HepG2 (cell line): ENCODE measurements around the gene F7. TPM values are rescaled to one million over a fixed set of nuclear protein-coding genes. Genes with fewer than 3 reads are reported as not detected.

Experiments
- ATAC-seq: fragments of 200-7000 bp; cut with Tn5 transposase; 3 replicates; pipeline ENCODE4 v1.9.1; 2020; ENCODE audit warnings: mild to moderate bottlenecking, moderate library complexity
- BruUV-seq: library from RNA; stranded (reverse); fragments of 400-500 nt; replicated peaks from 2 replicates; lab custom pipeline; 2021; lab: Mats Ljungman, UMichigan
- CTCF ChIA-PET: fragments of 300-600 bp; formaldehyde crosslinking; extraction: SDS; loops from one replicate; lab custom pipeline; 2021; ENCODE audit warnings: low total read pairs, inconsistent platforms, low intra/inter-chr PET ratio; lab: Yijun Ruan, JAX
- POLR2A ChIA-PET: fragments of 350-600 bp; sonication (Branson Sonifier 250); formaldehyde crosslinking; loops from one replicate; lab custom pipeline; 2020; ENCODE audit warnings: antibody characterized with exemption, inconsistent platforms; lab: Yijun Ruan, JAX
- DNase-seq: peaks from one replicate; pipeline ENCODE4 v3.0.0-alpha.2; 2015; ENCODE audit warnings: low spot score
- FAIRE-seq: peaks from 3 replicates; lab custom pipeline; 2011; peaks lifted over from hg19 to GRCh38; lab: Jason Lieb, UNC
- H2AFZ ChIP-seq: one replicate; pipeline ENCODE4 v1.6.1; 2011; ENCODE audit warnings: low read length, inconsistent platforms
- H3K27ac ChIP-seq: fragments of 300-600 bp; 3 replicates; pipeline ENCODE4 v1.8.0; 2011; ENCODE audit warnings: mixed run types, mild to moderate bottlenecking, mixed read lengths, low read length, inconsistent platforms; ENCODE audit not compliant: insufficient read depth; ENCODE audit errors: extremely low read length
- H3K27me3 ChIP-seq, 2 experiments: fragments of 200-600 bp in 1 of 2; 2 replicates in 1 of 2; 3 replicates in 1 of 2; pipeline versions ENCODE4 v1.6.0 to v1.8.0; 2011; ENCODE audit warnings: low read length in 2 of 2, mild to moderate bottlenecking in 2 of 2, moderate library complexity in 2 of 2, inconsistent platforms in 1 of 2; ENCODE audit not compliant: insufficient read depth in 2 of 2, control insufficient read depth in 1 of 2
- H3K36me3 ChIP-seq, 2 experiments: fragments of 200-600 bp in 1 of 2; replicated peaks in 1 of 2; 2 replicates in 1 of 2; 3 replicates in 1 of 2; pipeline versions ENCODE4 v1.5.1 to v1.8.0; 2011; ENCODE audit warnings: low read length in 2 of 2, inconsistent platforms in 1 of 2; ENCODE audit not compliant: insufficient read depth in 2 of 2, control insufficient read depth in 1 of 2
- H3K4me1 ChIP-seq: 2 replicates; pipeline ENCODE4 v1.5.1; 2012; ENCODE audit warnings: low read length, inconsistent platforms; ENCODE audit not compliant: insufficient read depth
- H3K4me2 ChIP-seq: 2 replicates; pipeline ENCODE4 v1.6.0; 2011; ENCODE audit warnings: low read depth, low read length, inconsistent platforms
- H3K4me3 ChIP-seq, 3 experiments: fragments of 200-600 bp in 1 of 3; sonication (generic), shearing (Covaris generic) in 1 of 3; replicated peaks in 1 of 3; 2 replicates each; pipeline ENCODE4 v1.5.1; 2011 to 2016; ENCODE audit warnings: low read length in 3 of 3, inconsistent platforms in 2 of 3, low read depth in 2 of 3, mild to moderate bottlenecking in 2 of 3, control low read depth in 1 of 3, mixed read lengths in 1 of 3; ENCODE audit not compliant: insufficient read depth in 1 of 3
- H3K79me2 ChIP-seq: one replicate; pipeline ENCODE4 v1.6.1; 2011; ENCODE audit warnings: low read length, inconsistent platforms; ENCODE audit not compliant: insufficient read depth
- H3K9ac ChIP-seq: 2 replicates; pipeline ENCODE4 v1.6.0; 2011; ENCODE audit warnings: mild to moderate bottlenecking, low read depth, low read length, inconsistent platforms; ENCODE audit not compliant: insufficient read depth
- H3K9me3 ChIP-seq: 2 replicates; pipeline ENCODE4 v1.5.1; 2012; ENCODE audit warnings: mild to moderate bottlenecking, low read length
- H4K20me1 ChIP-seq: 2 replicates; pipeline ENCODE4 v1.6.0; 2011; ENCODE audit warnings: inconsistent platforms, mild to moderate bottlenecking, low read length, moderate library complexity; ENCODE audit not compliant: insufficient read depth
- ARHGAP35 ChIP-seq: sonication (generic); formaldehyde crosslinking; IDR thresholded peaks from 2 replicates; pipeline ENCODE4 v1.9.0; 2022; ENCODE audit warnings: mild to moderate bottlenecking, inconsistent platforms, moderate library complexity, missing genetic modification reagents, borderline replicate concordance
- HNF1B ChIP-seq: sonication (generic); formaldehyde crosslinking; IDR thresholded peaks from 2 replicates; pipeline ENCODE4 v1.5.1; 2020; ENCODE audit warnings: mild to moderate bottlenecking, moderate library complexity, missing genetic modification reagents
- IRX3 ChIP-seq: sonication (generic); formaldehyde crosslinking; IDR thresholded peaks from 2 replicates; pipeline ENCODE4 v1.8.1; 2023; ENCODE audit warnings: mild to moderate bottlenecking, low read depth, missing genetic modification reagents, borderline replicate concordance
- KDM3A ChIP-seq: IDR thresholded peaks from 2 replicates; pipeline ENCODE4 v1.6.1; 2018; ENCODE audit warnings: low read depth, missing compliant biosample characterization
- MYC ChIP-seq: sonication (generic); formaldehyde crosslinking; IDR thresholded peaks from 2 replicates; pipeline ENCODE4 v1.9.0; 2021; ENCODE audit warnings: missing genetic modification reagents, borderline replicate concordance
- SP5 ChIP-seq: IDR thresholded peaks from 2 replicates; pipeline ENCODE4 v1.6.1; 2016; ENCODE audit warnings: low read depth, borderline replicate concordance
- SSRP1 ChIP-seq: IDR thresholded peaks from 2 replicates; pipeline ENCODE4 v1.6.1; 2016; ENCODE audit warnings: control low read depth
- YEATS2 ChIP-seq: sonication (generic); formaldehyde crosslinking; IDR thresholded peaks from 2 replicates; pipeline ENCODE4 v1.4.0; 2020; ENCODE audit warnings: missing genetic modification reagents, borderline replicate concordance
- ZEB1 ChIP-seq: IDR thresholded peaks from 2 replicates; pipeline ENCODE4 v1.6.1; 2012; ENCODE audit warnings: mild to moderate bottlenecking, low read depth, inconsistent platforms; ENCODE audit not compliant: insufficient replicate concordance
- ZFY ChIP-seq: sonication (generic); formaldehyde crosslinking; IDR thresholded peaks from 2 replicates; pipeline ENCODE4 v1.4.0; 2020; ENCODE audit warnings: missing genetic modification reagents
- ZNF430 ChIP-seq: sonication (generic); formaldehyde crosslinking; IDR thresholded peaks from 2 replicates; pipeline ENCODE4 v1.9.0; 2021; ENCODE audit warnings: mild to moderate bottlenecking, missing genetic modification reagents
- ZNF644 ChIP-seq: IDR thresholded peaks from 2 replicates; pipeline ENCODE4 v1.6.1; 2016; ENCODE audit warnings: low read depth
- WGBS: methylation state at CpG from one replicate; pipeline ENCODE4 v1.1.6; 2017; ENCODE audit warnings: low lambda C conversion rate; 5-methylcytosine and 5-hydroxymethylcytosine counted together
- in situ Hi-C: cut with HindIII; loops from 2 replicates; pipeline ENCODE4 v1.10.0; 2017; ENCODE audit warnings: low pct_unique_long_range_greater_than_20kb; ENCODE audit not compliant: extremely low pct_ligation_motif_present
- intact Hi-C: fragments of 100-400 bp; cut with micrococcal nuclease; formaldehyde crosslinking; loops from one replicate; pipeline ENCODE4 v1.10.0; 2022; ENCODE audit not compliant: unreplicated experiment
- polyA plus RNA-seq, 8 experiments: library from polyadenylated mRNA; depleted of rRNA in 3 of 8; stranded (reverse) in 7 of 8; unstranded in 1 of 8; fragments of >200 nt; fragmentation: Illumina TruSeq in 4 of 8; extraction: Trizol in 4 of 8; gene quantifications; 2 replicates each; pipeline versions ENCODE4 v1.2.1 to v1.2.3, GENCODE V29; 2011 to 2016; ENCODE audit warnings: low read depth in 4 of 8, missing spikeins in 1 of 8, mixed read lengths in 1 of 8; ENCODE audit not compliant: insufficient read depth in 1 of 8
- total RNA-seq, 5 experiments: library from RNA; depleted of rRNA; stranded (reverse); fragments of >200 nt; fragmentation: Illumina TruSeq; extraction: Trizol; gene quantifications; 2 replicates each; pipeline ENCODE4 v1.2.3, GENCODE V29; 2016; ENCODE audit warnings: low read depth in 1 of 5

The F7 gene
- total and polyA plus RNA-seq, 2 of the 13 experiments (the other 11 are each of a cell fraction or from before 2014, with no cell fraction given), result 12.6 to 26.5 TPM

- Histone ChIP-seq H3K36me3 (peaks cover 14 to 53% of the 10 kb centered on the region in 2 experiments; a peak in 4 of 5 replicates), H3K4me3 (no peak overlapping the region), H3K27ac (no peak overlapping the region), H3K27me3 (no peaks in the 10 kb centered on the region), H3K79me2 (no peaks in the 10 kb centered on the region), H3K9ac (no peak overlapping the region), H4K20me1 (no peaks in the 10 kb centered on the region), H3K4me2 (no peak overlapping the region), H2AFZ (no peak overlapping the region)
- FAIRE-seq, result no peak
- ATAC-seq, result no peak
- POLR2A ChIA-PET, result no interaction called here
- no peak for DNase-seq
- intact Hi-C loops, result no loop called here
- CTCF ChIA-PET, result no interaction called here
- in situ Hi-C loops, result no loop called here
- 93% methylated on average over 7 of the region's 7 CpGs for WGBS
- TF ChIP-seq ZEB1 (no peak), ZNF430 (CRISPR knock-in tag) (no peak), YEATS2 (CRISPR knock-in tag) (no peak), IRX3 (CRISPR knock-in tag) (no peak), HNF1B (CRISPR knock-in tag) (no peak), ZFY (no peak), SP5 (CRISPR knock-in tag) (no peak), SSRP1 (no peak), ZNF644 (CRISPR knock-in tag) (no peak), ARHGAP35 (CRISPR knock-in tag) (no peak), KDM3A (no peak), MYC (no peak)
- TF ChIP-seq, all 625 proteins: peak for 0
- H3K4me1 ChIP-seq, result peaks cover 39% of the 10 kb centered on the region
- no TSS peak for BruUV-seq
- H3K9me3 ChIP-seq, result no peaks in the 10 kb centered on the region
These were observed 37.3 kb downstream of the F7 start for GRCh38 chr13:113142876-113143275.
